HG03139 (cell line): Measurements from ENCODE around the gene EXOSC5.
A peak's percentile ranks its signal among the peaks of the same experiment; 100 is the strongest.
"Not testable (repeated sequence)": the region's sequence is repeated elsewhere in the genome, so short reads cannot be mapped to it uniquely, and the experiment has no call there.

Experiments
- ATAC-seq: cut with Tn5 transposase; IDR thresholded peaks from one replicate; pipeline ENCODE4 v1.9.1; 2021; ENCODE audit not compliant: unreplicated experiment

Gene EXOSC5

DNA sequence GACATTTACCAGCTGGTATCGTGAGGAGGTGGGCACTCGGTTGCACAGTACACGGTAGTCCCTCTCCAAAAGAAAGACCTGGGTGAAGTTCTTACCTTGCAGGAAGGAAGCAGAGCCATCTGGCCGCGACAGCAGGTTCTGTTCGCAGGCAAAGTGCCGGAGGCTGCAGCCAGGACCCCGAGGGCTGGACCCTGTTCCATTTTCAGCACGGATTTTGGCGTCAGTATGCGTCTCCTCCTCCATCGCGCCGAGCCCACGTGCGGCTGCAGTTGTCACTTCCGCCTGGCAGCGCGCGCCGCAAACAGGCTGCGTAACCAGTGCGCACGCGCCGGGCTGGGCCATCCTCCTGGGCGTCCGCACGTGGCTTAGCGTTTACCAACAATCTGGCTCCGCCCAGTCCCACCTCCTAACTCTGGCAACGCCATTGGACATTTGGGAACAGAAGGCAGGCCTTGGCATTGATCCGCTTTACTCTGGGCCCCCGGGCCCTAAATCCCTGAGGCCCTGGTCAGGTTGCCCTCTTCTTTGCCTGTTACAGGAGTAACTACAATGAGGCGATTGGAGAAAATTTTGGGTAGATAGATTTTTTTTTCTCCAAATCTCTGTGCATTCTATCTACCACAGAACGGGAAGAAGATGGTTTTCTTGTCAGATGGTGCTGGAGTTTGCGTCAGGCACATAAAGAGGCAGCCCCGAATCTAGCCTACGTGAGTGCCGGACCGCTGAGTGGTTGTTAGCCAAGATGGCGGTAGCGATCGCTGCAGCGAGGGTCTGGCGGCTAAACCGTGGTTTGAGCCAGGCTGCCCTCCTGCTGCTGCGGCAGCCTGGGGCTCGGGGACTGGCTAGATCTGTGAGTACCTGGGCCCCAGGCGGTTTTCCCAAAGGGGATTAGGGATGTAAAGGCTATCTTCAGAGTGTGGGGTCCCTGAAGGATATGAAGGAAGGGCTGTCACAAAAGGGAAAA is at the start of gene EXOSC5, which contains the start of gene BCKDHA:
Gene EXOSC5, minus strand, starts transcription at position 274 of the 964 bp plus-strand sequence. Its CDS starts 31 bp downstream, at position 243.
Gene BCKDHA, plus strand, starts transcription at position 733 of the 964 bp plus-strand sequence. Its CDS starts 10 bp downstream, at position 743.
- peak; percentile 79 for ATAC-seq

DNA sequence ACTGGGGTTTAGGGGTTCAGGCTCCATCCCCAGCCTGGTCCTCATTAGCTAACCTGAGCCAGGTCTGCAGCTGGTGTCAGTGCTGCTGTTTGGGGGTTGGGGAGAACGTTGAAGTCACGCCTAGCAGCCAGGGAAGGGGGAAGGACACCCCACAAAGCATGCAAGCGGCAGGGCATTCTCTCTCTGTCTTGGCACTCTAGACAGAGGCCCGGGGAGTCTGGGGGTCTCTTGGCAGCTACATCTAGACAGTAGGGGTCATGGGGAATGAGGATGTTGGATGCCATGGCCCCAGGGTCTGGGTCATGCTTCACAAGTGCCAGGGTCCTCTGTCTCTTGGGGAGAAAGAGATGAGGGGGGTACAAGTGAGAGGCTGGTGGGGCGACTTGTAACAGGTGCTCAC is 48.4 kb upstream of the EXOSC5 start:
- ATAC-seq, result no peak

DNA sequence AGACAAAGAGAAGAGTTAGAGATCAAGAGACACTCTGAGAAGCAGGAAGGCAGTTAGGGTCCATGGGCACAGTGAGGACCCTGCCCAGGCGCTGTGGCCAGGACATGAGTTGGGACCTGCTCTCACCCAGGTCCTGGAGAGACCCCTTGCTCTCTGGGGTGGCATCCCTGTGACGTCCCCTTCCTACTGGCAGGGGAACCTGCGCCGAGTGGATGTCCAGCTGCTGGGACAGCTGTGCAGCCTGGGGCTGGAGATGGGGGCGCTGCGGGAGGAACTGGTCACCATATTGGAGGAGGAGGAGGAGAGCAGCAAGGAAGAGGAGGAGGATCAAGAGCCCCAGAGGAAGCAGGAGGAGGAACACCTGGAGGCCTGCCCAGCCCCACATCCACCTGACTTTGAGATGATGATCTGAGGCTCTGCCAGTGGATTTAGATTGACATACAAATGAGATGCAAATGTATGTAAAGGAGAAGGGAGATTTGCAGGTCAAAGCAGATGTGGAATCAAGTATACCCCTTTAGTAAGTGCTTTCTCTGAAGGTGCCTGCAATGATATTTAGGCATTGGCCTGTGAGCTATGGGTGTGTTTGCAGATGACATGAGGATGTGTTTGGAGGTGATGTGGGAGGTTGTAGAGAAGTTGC is 46.8 kb upstream of the EXOSC5 start:
- no peak for ATAC-seq

DNA sequence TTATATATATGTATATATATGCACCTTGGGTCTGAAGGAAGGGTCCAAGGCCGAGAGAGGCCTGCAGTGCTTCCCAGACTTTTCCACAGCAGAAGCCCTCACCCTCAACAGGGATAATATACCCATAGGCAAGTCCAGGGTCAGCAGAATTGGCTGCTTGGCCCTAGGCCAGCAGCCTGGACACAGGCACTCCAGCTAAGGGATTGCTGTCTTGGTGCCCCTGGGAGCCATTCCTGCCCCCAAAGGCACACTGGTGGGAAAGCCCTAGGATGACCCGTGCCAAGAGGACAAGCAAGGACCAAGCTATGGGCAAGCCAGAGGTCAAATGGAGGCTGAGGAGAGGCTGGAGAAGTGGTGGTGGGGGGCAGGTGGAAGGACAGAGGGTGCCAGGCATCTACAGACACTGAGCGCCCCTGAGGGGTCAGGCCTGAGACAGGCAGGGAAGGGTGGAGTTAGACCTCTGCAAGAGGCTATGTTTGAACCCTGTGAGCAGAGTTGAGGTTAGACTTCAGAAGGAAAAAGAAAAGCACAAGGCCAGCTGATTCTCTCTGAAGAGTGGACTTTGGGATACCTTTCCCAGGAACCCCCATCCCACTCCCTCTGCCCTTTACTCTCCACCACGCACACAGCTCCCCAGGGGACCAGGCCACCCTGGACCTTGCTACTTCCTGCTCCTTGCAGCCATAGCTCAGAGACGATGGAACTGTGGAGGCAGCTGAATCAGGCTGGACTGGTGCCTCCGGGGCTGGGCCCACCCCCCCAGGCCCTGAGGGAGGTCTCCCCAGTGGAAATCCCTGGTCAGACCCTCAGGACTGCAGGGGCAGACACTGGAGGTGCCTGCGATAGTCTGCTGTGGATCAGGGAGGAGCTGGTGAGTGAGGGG is 45.6 kb upstream of the EXOSC5 start, which contains the start of gene ERICH4:
Gene ERICH4, plus strand, starts transcription at position 684 of the 883 bp plus-strand sequence. Its CDS starts 14 bp downstream, at position 698.
- ATAC-seq, result no peak

DNA sequence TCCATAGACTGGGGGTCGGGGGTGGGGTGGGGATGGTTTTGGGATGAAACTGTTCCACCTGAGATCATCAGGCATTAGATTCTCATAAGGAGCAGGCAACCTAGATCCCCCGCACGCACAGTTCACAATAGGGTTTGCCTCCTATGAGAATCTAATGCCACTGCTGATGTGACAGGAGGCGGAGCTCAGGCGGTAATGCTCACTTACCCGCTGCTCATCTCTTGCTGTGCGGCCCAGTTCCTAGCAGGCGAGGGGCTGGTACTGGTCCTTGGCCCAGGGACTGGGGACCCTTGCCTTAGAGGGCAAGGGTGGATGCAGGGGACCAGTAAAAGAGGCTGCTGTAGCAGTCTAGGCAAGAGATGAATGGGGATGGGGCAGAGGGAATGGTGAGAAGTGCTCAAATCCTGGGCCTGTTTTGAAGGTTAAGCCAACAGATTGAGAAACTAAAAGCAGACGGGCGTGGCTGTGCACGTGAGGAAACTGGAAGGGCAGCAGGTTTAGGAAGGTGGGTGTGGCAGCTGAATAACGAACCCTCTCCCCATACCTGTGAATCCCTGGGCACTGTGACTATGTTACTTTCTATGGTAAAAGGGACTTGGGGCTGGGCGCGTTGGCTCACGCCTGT is 44.3 kb upstream of the EXOSC5 start:
- ATAC-seq, result no peak

DNA sequence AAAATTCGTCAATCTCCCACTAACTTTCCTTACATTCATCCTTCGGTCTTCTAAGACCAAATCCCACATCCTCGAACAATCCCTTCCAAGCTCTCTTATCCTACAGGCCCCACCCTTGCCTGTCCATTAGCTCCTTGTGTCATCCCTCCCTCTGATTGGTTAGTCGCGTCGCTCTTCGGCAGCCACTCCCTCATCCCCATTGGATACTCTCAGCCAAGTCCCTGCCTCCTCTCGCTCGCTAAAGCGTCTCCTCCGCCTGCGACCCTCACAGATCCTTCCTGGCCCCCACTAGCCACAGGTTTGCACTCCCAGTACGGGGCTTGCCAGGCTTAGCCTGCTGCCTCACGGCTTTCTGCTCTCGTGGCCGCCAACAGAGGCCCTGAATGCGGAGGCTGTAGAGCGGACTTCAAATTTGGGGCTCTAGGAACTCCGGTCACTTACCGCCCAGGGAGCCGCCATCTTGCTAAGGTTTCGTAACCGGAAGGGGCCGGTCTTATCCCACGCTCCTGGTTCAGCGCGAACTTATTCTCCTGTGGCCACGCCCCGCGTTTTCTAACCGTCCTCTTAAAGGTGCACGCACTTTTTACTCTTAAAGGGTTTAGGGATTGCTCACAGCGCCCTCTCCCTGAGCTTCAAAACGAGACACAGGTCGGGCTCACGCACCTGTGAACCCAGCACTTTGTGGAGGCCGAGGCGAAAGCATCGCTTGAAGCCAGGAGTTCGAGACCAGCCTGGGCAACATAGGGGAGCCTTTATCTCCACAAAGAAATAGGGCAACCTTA is 42.5 kb upstream of the EXOSC5 start, which contains the start of gene DMAC2:
Gene DMAC2, minus strand, starts transcription at position 472 of the 782 bp plus-strand sequence. Its CDS starts 13 bp downstream, at position 459.
- ATAC-seq, result peak; percentile 83

DNA sequence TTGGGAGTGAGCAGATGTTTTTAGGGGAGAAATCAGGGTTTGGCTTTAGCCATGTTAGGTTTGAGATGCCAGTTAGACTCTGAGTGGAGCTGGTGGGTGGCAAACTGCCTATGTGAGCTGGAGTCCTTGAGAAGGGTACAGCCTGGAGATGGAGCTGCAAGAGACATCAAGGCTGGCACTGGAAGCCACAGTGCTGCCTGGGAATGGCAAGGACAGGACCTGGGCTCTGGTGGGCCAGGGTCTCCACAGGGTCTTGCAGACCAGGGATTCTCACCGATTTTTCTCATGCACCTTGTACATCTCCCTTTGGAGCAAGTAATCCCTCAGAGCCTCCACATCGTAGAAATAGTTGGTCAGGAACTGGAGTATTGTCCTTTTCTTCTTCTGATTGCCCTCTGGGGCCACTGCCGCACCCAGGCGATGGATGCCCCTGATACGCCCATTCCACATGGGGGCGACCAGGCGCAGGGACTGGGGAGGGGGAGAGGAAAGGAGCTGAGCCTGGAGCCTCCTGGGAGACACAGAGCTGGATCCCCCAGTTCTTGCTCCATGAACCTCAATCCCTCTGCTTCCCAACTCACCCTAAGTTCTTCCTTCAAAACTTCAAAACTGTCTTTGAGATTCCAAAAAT is 40.9 kb upstream of the EXOSC5 start:
- no peak for ATAC-seq

DNA sequence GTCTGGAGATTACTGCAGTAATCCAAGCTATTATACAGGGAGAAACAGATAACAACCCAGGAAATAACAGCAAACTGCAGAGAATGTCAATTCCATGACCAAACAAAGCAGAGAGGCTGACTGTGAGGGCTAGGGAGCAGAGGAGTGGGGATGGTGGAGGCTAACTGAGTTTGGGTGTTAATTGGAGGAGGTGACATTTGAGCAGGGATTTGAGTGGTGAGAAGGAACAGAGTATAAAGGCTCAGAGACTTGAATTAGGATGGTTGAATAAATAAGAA is 39.5 kb upstream of the EXOSC5 start:
- ATAC-seq, result no peak

DNA sequence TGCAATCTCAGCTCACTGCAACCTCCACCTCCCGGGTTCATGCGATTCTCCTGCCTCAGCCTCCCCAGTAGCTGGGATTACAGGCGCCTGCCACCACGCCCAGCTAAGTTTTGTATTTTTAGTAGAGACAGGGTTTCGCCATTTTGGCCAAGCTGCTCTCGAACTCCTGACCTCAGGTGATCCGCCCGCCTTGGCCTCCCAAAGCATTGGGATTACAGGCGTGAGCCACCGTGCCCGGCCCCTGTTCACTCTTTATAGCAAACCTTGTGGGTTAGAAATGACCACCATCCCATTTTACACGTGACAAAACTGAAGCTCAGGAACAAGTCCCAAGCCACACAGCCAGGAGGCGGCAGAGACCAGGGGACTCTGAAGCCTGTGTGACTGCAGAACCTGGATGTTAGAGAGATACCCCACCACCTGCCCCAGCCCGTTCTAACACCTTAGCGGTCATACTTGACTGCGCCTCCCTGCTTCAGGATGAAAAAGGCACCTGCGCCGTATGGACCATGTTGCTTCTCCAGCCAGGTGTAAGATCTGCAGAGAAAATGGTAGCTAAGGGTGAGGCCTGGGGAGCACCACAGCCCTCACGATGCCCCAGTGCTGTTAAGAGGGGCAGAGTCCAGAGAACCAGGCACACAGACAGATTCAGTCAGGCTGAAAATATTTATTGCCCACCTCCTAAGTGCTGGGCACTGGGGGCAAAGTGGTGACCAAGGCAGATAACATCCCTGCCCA is 38.9 kb upstream of the EXOSC5 start:
- no peak for ATAC-seq

DNA sequence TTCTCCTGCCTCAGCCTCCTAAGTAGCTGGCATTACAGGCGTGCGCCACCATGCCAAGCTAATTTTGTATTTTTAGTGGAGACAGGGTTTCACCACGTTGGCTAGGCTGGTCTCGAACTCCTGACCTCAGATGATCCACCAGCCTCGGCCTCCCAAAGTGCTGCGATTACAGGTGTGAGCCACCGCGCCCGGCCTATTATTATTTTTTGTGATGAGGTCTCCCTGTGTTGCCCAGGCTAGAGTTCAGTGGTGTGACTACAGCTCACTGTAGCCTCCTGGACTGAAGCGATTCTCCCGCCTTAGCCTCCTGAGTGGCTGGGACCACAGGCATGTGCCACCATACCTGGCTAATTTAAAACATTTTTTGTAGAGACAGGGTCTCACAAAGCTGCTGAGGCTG is 38.2 kb upstream of the EXOSC5 start:
- ATAC-seq, result not testable (repeated sequence)

DNA sequence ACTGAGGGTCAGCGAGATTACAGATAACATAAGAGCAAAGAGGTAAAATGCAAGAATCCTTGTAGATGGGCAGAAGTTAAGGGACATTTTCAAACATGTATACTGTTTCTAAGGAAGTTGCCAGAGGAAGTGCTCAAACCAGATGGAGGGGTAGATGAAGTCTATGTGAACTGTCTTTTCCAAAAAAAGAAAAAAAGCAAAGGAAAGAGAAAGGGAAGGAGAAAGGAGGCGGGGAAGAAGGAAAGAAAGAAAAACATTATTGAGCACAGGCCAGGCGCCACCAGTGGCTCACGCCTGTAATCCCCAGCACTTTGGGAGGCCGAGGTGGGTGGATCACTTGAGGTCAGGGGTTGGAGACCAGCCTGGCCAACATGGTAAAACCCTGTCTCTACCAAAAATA is 37.3 kb upstream of the EXOSC5 start:
- no peak for ATAC-seq

DNA sequence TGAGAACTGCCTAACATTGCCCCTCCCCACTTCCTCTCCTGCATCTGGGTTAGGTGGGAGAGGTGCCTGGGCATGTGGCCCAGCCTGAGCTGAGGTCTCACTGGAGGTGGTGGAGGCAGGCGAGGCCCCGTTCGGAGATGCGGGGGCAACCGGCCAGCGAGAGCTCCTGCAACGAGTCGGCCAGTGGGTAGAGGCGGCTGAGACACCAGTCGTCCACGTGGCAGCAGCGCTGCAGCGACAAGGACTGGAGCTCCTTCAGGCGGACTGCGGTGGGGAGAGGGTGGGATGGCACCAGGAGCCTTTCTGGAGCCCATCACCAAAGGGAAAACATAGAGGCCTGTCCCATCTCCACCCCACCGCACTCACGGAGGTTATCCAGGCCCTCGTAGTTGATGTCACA is 36.0 kb upstream of the EXOSC5 start:
- no peak for ATAC-seq

DNA sequence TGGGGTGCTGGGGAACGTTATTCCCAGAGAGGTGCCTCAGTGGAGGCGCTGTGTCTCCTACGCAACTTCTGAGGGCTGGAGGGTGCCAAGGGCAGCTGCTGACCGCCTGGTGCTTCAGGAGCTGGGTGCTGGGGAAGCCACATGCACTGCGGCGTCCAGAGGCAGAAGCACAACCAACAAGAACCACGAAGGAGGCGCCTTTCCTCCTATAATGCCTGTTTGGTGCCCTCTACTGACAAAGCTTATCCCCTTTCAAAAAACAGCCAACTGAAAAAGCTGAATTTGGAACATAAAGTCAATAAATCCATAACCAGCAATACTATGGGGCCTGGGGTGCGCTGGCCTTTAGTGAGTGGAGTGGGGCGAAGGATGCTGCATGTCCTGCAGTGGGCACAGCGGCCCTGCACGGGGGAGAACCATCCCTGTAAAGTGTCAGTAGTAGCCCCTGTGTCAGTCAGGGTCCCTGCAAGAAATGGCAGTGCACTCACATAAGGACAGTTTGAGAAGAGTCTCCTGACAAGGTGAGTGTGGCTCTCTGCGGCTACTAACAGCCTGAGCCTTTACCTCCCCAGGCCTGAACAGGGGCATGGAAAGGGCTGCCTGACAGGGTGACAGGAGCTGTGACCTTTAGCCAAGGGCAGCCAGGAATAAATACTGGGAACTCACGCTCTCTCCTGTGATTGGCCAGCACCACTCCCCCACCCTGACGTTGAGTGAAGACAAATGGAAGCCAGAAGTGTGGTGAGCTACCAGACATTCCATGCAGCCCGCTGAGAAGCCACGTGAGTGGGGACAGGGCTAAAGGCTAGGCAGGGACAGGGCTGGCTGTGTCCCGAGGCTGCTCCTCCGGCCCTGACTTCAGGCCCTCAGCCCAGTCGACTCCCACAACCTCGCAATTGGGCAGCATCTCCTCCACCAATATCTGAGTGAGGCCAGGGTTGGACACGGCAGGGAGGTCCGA is 34.5 kb upstream of the EXOSC5 start:
- no peak for ATAC-seq

DNA sequence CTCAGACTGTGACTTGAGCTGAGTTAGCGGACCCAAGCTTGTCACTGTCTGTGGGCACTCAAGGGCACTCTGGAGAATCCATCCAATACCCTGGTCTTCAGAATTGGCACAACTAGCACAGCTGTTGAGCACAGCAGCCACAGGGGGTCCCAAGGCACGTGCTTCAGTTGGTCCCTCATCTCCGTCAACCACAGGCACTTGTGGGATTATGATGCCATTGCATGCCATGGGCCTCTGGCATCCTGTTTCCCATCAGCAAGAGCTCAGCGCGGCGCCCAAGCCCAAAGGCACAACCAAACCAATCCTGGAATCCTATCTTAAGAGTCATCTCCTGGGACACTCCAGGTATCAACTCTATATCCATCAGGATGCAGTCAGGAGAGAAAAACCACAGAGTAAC is 33.8 kb upstream of the EXOSC5 start:
- ATAC-seq, result no peak

DNA sequence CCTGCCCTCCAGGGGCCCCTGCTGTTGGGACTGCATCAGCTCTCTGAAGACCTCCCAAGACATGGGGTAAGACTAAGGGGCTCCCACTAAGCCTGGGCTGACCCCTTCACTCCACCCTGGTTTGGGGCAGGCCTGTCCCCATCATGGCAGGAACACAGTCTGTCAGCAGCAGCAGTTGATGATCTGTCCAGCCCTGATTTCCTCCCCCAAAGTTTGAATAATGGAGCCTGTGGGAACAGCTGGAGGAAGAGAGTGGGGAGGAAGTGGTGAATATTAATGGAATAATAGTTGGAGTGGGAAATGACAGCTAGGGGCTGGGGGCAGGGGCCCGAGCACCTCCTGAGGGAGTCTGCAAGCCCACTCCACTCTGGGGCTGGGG is 31.3 kb upstream of the EXOSC5 start:
- ATAC-seq, result no peak

DNA sequence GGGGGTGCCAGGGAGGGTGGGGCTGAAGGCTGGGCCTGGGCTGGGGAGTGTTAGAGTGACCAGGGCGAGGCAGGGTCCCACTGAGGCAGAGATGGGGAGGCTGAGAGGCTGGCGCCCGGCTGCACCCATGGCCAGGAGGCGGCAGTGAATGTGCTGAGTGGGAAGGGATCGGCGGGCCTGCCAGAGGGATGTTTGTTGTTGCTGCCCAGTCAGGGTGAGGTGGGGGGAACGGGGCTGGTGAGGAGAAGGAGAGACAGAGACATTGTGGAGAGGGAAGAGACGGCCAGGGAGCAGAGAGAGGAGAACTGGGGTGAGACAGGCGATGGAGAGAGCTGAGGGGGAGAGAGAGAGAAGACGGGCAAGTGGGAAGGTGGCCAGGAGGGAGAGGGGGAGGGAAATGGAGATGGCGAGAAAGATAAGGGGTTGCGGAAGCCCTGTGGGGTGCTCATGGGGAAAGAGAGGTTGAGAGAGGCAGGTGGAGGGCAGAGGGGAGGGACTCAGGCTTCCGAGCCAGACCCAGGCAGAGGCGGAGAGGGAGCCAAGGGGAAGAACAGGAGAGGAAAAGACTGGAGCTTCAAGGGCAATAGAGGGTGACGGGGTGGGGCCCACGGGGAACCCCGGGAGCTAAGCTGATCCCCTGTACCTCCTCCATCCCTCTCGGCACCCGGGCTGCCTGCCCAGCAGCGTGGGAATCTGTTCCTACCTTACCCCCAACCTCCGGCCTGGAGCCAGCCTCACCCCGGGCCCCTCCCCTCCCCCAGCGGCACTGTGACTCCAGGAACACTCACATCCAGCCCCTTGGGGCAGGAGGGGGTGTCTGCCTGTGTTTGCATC is 30.7 kb upstream of the EXOSC5 start:
- ATAC-seq, result no peak
